GM13976 (cell line): ENCODE results near the gene PTPRJ.

Experiments used
- DNase-seq: peaks from one replicate; pipeline ENCODE4 v3.0.0; 2012; ENCODE audit warnings: low spot score
- CTCF ChIP-seq: IDR thresholded peaks from 2 replicates; pipeline ENCODE4 v1.5.1; 2012; ENCODE audit warnings: borderline replicate concordance, mild to moderate bottlenecking; ENCODE audit not compliant: insufficient read depth; ENCODE audit errors: extremely low read depth, missing control alignments, control extremely low read depth
- in situ Hi-C: fragments of 300-500 bp; cut with MboI; formaldehyde crosslinking; loops from one replicate; pipeline ENCODE4 v1.12.0; 2022; ENCODE audit warnings: low sequenced_read_pairs, mixed read lengths, inconsistent platforms; ENCODE audit not compliant: unreplicated experiment

The PTPRJ gene

GRCh38 chr11:47981667-47982404 lies 1.5 kb downstream of the PTPRJ start:
- no peak for DNase-seq
- in situ Hi-C loops = no loop called here
- TF ChIP-seq CTCF = no peak

- in situ Hi-C loops = no loop called here
- DNase-seq = no peak
- TF ChIP-seq CTCF = no peak
These were observed 2.3 kb downstream of the PTPRJ start for GRCh38 chr11:47982616-47983015.

GRCh38 chr11:47983464-47984397 lies 3.4 kb downstream of the PTPRJ start:
- in situ Hi-C loops = no loop called here
- TF ChIP-seq CTCF = no peak
- no peak for DNase-seq

- in situ Hi-C loops = no loop called here
- TF ChIP-seq CTCF = no peak
- no peak for DNase-seq
These were observed 5.9 kb downstream of the PTPRJ start for GRCh38 chr11:47986219-47986618.

GRCh38 chr11:47986742-47987141 lies 6.4 kb downstream of the PTPRJ start:
- DNase-seq = no peak
- no peak for TF ChIP-seq CTCF
- in situ Hi-C loops = no loop called here

GRCh38 chr11:47987310-47987709 lies 7.0 kb downstream of the PTPRJ start:
- no peak for TF ChIP-seq CTCF
- DNase-seq = no peak
- in situ Hi-C loops = no loop called here
